ENCODE data around the gene PIP5K1B.

PIP5K1B gene

GRCh38 chr9:68852941-68853340 is 147.9 kb downstream of the PIP5K1B start:
- Histone ChIP-seq H3K9ac (ENCODE audit: low read depth, low read length) (no peak overlapping the region), H3K9me3 (ENCODE audit: control insufficient read depth, insufficient read depth, low read length) (no peaks in the 10 kb centered on the region), H3K4me3 (ENCODE audit: low read depth, low read length) (no peak overlapping the region), H3K4me1 (ENCODE audit: control insufficient read depth, insufficient read depth, low read length) (no peaks in the 10 kb centered on the region), H3K27me3 (ENCODE audit: control insufficient read depth, insufficient read depth, low read length) (no peaks in the 10 kb centered on the region), H3K36me3 (ENCODE audit: control insufficient read depth, insufficient read depth, low read length) (no peaks in the 10 kb centered on the region)

- Histone ChIP-seq H3K4me3 (ENCODE audit: low read depth, low read length) (no peak overlapping the region), H3K9ac (ENCODE audit: low read depth, low read length) (no peak overlapping the region), H3K36me3 (ENCODE audit: control insufficient read depth, insufficient read depth, low read length) (no peaks in the 10 kb centered on the region), H3K9me3 (ENCODE audit: control insufficient read depth, insufficient read depth, low read length) (no peaks in the 10 kb centered on the region), H3K27me3 (ENCODE audit: control insufficient read depth, insufficient read depth, low read length) (no peaks in the 10 kb centered on the region), H3K4me1 (ENCODE audit: control insufficient read depth, insufficient read depth, low read length) (no peaks in the 10 kb centered on the region)
Observed at GRCh38 chr9:68859347-68859746, 154.3 kb downstream of the PIP5K1B start.

- Histone ChIP-seq H3K27me3 (ENCODE audit: control insufficient read depth, insufficient read depth, low read length) (no peaks in the 10 kb centered on the region), H3K4me1 (ENCODE audit: control insufficient read depth, insufficient read depth, low read length) (no peaks in the 10 kb centered on the region), H3K36me3 (ENCODE audit: control insufficient read depth, insufficient read depth, low read length) (no peaks in the 10 kb centered on the region), H3K9me3 (ENCODE audit: control insufficient read depth, insufficient read depth, low read length) (no peaks in the 10 kb centered on the region), H3K4me3 (ENCODE audit: low read depth, low read length) (no peak overlapping the region), H3K9ac (ENCODE audit: low read depth, low read length) (no peak overlapping the region)
Observed at GRCh38 chr9:68860419-68860818, 155.4 kb downstream of the PIP5K1B start.

DNA sequence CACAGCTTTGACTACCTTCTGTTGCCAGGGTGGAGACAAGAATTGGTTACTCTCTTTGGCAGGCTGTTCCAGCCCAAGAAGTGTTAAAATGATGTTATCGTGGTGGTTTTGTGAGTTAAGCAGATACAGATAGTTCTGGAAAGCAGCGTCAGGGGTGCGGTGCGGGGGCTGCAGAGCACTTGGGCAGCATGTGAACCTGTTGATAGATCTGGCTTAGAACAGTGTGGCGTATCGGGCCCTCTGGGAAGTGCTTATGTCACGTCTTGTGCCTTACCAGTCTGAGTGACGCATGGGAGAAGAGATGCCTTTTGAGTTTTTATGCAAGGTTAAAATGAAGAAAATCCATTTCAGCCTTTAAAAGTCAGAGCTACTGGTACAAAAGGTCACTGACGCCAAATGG is 156.4 kb downstream of the PIP5K1B start:
- Histone ChIP-seq H3K36me3 (ENCODE audit: control insufficient read depth, insufficient read depth, low read length) (no peaks in the 10 kb centered on the region), H3K9ac (ENCODE audit: low read depth, low read length) (no peak overlapping the region), H3K27me3 (ENCODE audit: control insufficient read depth, insufficient read depth, low read length) (no peaks in the 10 kb centered on the region), H3K4me1 (ENCODE audit: control insufficient read depth, insufficient read depth, low read length) (no peaks in the 10 kb centered on the region), H3K4me3 (ENCODE audit: low read depth, low read length) (no peak overlapping the region), H3K9me3 (ENCODE audit: control insufficient read depth, insufficient read depth, low read length) (no peaks in the 10 kb centered on the region)

GRCh38 chr9:68867066-68867465 is 162.0 kb downstream of the PIP5K1B start:
- Histone ChIP-seq H3K4me1 (ENCODE audit: control insufficient read depth, insufficient read depth, low read length) (peaks cover 31% of the 10 kb centered on the region), H3K9ac (ENCODE audit: low read depth, low read length) (no peak overlapping the region), H3K36me3 (ENCODE audit: control insufficient read depth, insufficient read depth, low read length) (no peaks in the 10 kb centered on the region), H3K9me3 (ENCODE audit: control insufficient read depth, insufficient read depth, low read length) (no peaks in the 10 kb centered on the region), H3K4me3 (ENCODE audit: low read depth, low read length) (no peak overlapping the region), H3K27me3 (ENCODE audit: control insufficient read depth, insufficient read depth, low read length) (no peaks in the 10 kb centered on the region)

- Histone ChIP-seq H3K27me3 (ENCODE audit: control insufficient read depth, insufficient read depth, low read length) (no peaks in the 10 kb centered on the region), H3K9me3 (ENCODE audit: control insufficient read depth, insufficient read depth, low read length) (no peaks in the 10 kb centered on the region), H3K36me3 (ENCODE audit: control insufficient read depth, insufficient read depth, low read length) (no peaks in the 10 kb centered on the region), H3K4me1 (ENCODE audit: control insufficient read depth, insufficient read depth, low read length) (peaks cover 42% of the 10 kb centered on the region), H3K9ac (ENCODE audit: low read depth, low read length) (no peak overlapping the region), H3K4me3 (ENCODE audit: low read depth, low read length) (no peak overlapping the region)
Observed at GRCh38 chr9:68869022-68869421, 164.0 kb downstream of the PIP5K1B start.

DNA sequence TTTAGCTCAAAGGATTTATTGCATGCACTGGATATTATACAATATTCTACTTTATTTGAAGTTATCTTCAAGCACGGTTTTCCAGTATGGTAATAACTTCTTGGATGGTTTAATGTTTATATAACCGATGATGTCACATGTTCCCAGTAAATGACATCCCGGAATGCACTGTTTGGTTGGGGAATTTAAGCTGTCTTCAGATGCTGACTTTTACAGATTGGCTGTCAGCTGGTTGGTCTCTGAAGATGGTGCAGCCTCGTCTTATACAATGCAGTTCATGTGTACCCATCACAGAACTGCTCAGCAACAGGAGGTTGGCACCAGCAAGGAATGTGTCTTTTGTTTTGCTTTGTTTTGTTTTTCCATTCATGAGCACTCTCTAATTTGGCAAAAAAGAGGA is 165.0 kb downstream of the PIP5K1B start:
- Histone ChIP-seq H3K9me3 (ENCODE audit: control insufficient read depth, insufficient read depth, low read length) (no peaks in the 10 kb centered on the region), H3K36me3 (ENCODE audit: control insufficient read depth, insufficient read depth, low read length) (no peaks in the 10 kb centered on the region), H3K4me3 (ENCODE audit: low read depth, low read length) (no peak overlapping the region), H3K4me1 (ENCODE audit: control insufficient read depth, insufficient read depth, low read length) (peaks cover 47% of the 10 kb centered on the region), H3K27me3 (ENCODE audit: control insufficient read depth, insufficient read depth, low read length) (no peaks in the 10 kb centered on the region), H3K9ac (ENCODE audit: low read depth, low read length) (no peak overlapping the region)

GRCh38 chr9:68871236-68871635 is 166.2 kb downstream of the PIP5K1B start:
- Histone ChIP-seq H3K4me3 (ENCODE audit: low read depth, low read length) (no peak overlapping the region), H3K9me3 (ENCODE audit: control insufficient read depth, insufficient read depth, low read length) (no peaks in the 10 kb centered on the region), H3K4me1 (ENCODE audit: control insufficient read depth, insufficient read depth, low read length) (peaks cover 50% of the 10 kb centered on the region), H3K27me3 (ENCODE audit: control insufficient read depth, insufficient read depth, low read length) (no peaks in the 10 kb centered on the region), H3K9ac (ENCODE audit: low read depth, low read length) (no peak overlapping the region), H3K36me3 (ENCODE audit: control insufficient read depth, insufficient read depth, low read length) (no peaks in the 10 kb centered on the region)

DNA sequence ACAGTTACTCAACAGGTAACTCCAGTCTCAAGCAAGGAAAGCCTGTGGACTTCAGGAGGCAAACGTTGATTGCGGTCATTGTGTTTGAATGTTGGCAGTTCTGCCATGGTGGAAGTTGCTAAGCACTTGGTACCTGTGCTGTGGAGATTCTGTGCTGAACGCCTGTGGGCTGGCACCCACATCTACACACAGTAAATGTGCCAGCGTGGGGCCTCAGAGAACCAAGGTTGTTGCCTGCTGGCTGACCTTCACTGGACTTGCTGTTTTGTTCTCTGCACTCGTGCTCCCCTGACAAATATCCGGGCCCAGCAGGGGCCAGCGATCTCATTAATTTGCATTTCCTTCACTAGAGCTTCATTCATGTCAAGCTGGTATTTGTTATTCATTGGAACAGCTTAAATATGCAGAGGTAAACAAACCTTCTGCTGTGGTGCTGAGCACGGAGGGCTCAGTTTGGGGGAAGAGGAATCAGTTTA is 167.0 kb downstream of the PIP5K1B start:
- Histone ChIP-seq H3K9me3 (ENCODE audit: control insufficient read depth, insufficient read depth, low read length) (no peaks in the 10 kb centered on the region), H3K9ac (ENCODE audit: low read depth, low read length) (peak overlapping the region; percentile 39), H3K4me1 (ENCODE audit: control insufficient read depth, insufficient read depth, low read length) (peaks cover 50% of the 10 kb centered on the region), H3K27me3 (ENCODE audit: control insufficient read depth, insufficient read depth, low read length) (no peaks in the 10 kb centered on the region), H3K4me3 (ENCODE audit: low read depth, low read length) (peak overlapping the region; percentile 9), H3K36me3 (ENCODE audit: control insufficient read depth, insufficient read depth, low read length) (no peaks in the 10 kb centered on the region)

DNA sequence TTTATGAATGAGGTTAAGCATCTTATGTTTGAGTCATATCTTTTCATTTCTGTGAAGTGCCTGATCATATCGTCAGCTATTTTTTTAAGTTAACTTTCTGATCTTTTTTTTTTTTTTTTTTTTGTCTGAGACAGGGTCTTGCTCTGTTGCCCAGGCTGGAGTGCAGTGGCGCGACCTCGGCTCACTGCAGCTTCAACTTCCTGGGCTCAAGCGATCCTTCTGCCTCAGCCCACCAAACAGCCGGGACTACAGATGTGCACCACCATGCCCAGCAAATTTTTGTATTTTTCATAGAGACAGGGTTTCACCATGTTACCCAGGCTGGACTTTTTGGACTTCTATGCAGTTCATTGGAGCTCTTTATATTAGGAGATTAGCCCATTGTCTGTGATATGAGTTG is 168.1 kb downstream of the PIP5K1B start:
- Histone ChIP-seq H3K4me1 (ENCODE audit: control insufficient read depth, insufficient read depth, low read length) (peaks cover 50% of the 10 kb centered on the region), H3K27me3 (ENCODE audit: control insufficient read depth, insufficient read depth, low read length) (no peaks in the 10 kb centered on the region), H3K9ac (ENCODE audit: low read depth, low read length) (no peak overlapping the region)

GRCh38 chr9:68876273-68876672 is 171.2 kb downstream of the PIP5K1B start:
- Histone ChIP-seq H3K4me3 (ENCODE audit: low read depth, low read length) (no peak overlapping the region), H3K9me3 (ENCODE audit: control insufficient read depth, insufficient read depth, low read length) (no peaks in the 10 kb centered on the region), H3K27me3 (ENCODE audit: control insufficient read depth, insufficient read depth, low read length) (no peaks in the 10 kb centered on the region), H3K4me1 (ENCODE audit: control insufficient read depth, insufficient read depth, low read length) (peaks cover 26% of the 10 kb centered on the region), H3K9ac (ENCODE audit: low read depth, low read length) (no peak overlapping the region), H3K36me3 (ENCODE audit: control insufficient read depth, insufficient read depth, low read length) (no peaks in the 10 kb centered on the region)

More for the DNA sequence above, 168.1 kb downstream of the PIP5K1B start:
- Histone ChIP-seq H3K4me3 (ENCODE audit: low read depth, low read length) (no peak overlapping the region), H3K9me3 (ENCODE audit: control insufficient read depth, insufficient read depth, low read length) (no peaks in the 10 kb centered on the region), H3K36me3 (ENCODE audit: control insufficient read depth, insufficient read depth, low read length) (no peaks in the 10 kb centered on the region)

- no peak overlapping the region for H3K4me3 ChIP-seq (ENCODE audit: low read depth, low read length)
- H3K4me1 ChIP-seq (ENCODE audit: control insufficient read depth, insufficient read depth, low read length): peaks cover 23% of the 10 kb centered on the region
- no peak overlapping the region for H3K9ac ChIP-seq (ENCODE audit: low read depth, low read length)
- no peaks in the 10 kb centered on the region for H3K27me3 ChIP-seq (ENCODE audit: control insufficient read depth, insufficient read depth, low read length)
- no peaks in the 10 kb centered on the region for H3K36me3 ChIP-seq (ENCODE audit: control insufficient read depth, insufficient read depth, low read length)
- H3K9me3 ChIP-seq (ENCODE audit: control insufficient read depth, insufficient read depth, low read length): no peaks in the 10 kb centered on the region
Observed at GRCh38 chr9:68876681-68877080, 171.6 kb downstream of the PIP5K1B start.

Data from iPS-15b (cell line).